Measurements from ENCODE around the gene ESRRB.

The ESRRB gene

GRCh38 chr14:76413962-76414600 lies 38.1 kb downstream of the ESRRB start:
- no peak for TF ChIP-seq CTCF (IDR thresholded peaks at IDR 0.05; ENCODE audit: low read length, missing control alignments)
- H3K4me3 ChIP-seq (replicated peaks; ENCODE audit: low read depth, low read length) = no peak overlapping the region
- DNase-seq (ENCODE audit: low read depth) = no peak

GRCh38 chr14:76419399-76419798 lies 43.5 kb downstream of the ESRRB start:
- no peak for TF ChIP-seq CTCF (IDR thresholded peaks at IDR 0.05; ENCODE audit: low read length, missing control alignments)
- H3K4me3 ChIP-seq (replicated peaks; ENCODE audit: low read depth, low read length) = no peak overlapping the region
- no peak for DNase-seq (ENCODE audit: low read depth)

GRCh38 chr14:76420827-76421226 lies 44.9 kb downstream of the ESRRB start:
- H3K4me3 ChIP-seq (replicated peaks; ENCODE audit: low read depth, low read length) = no peak overlapping the region
- no peak for TF ChIP-seq CTCF (IDR thresholded peaks at IDR 0.05; ENCODE audit: low read length, missing control alignments)
- no peak for DNase-seq (ENCODE audit: low read depth)

- DNase-seq (ENCODE audit: low read depth) = no peak
- no peak overlapping the region for H3K4me3 ChIP-seq (replicated peaks; ENCODE audit: low read depth, low read length)
- no peak for TF ChIP-seq CTCF (IDR thresholded peaks at IDR 0.05; ENCODE audit: low read length, missing control alignments)
These were observed 45.7 kb downstream of the ESRRB start for GRCh38 chr14:76421662-76422061.

GRCh38 chr14:76422662-76423061 lies 46.7 kb downstream of the ESRRB start:
- no peak overlapping the region for H3K4me3 ChIP-seq (replicated peaks; ENCODE audit: low read depth, low read length)
- no peak for TF ChIP-seq CTCF (IDR thresholded peaks at IDR 0.05; ENCODE audit: low read length, missing control alignments)

GRCh38 chr14:76423534-76423933 lies 47.6 kb downstream of the ESRRB start:
- no peak overlapping the region for H3K4me3 ChIP-seq (replicated peaks; ENCODE audit: low read depth, low read length)
- DNase-seq (ENCODE audit: low read depth) = no peak
- no peak for TF ChIP-seq CTCF (IDR thresholded peaks at IDR 0.05; ENCODE audit: low read length, missing control alignments)

More at GRCh38 chr14:76422662-76423061, 46.7 kb downstream of the ESRRB start:
- no peak for DNase-seq (ENCODE audit: low read depth)

- no peak for DNase-seq (ENCODE audit: low read depth)
- no peak overlapping the region for H3K4me3 ChIP-seq (replicated peaks; ENCODE audit: low read depth, low read length)
- no peak for TF ChIP-seq CTCF (IDR thresholded peaks at IDR 0.05; ENCODE audit: low read length, missing control alignments)
These were observed 48.4 kb downstream of the ESRRB start for GRCh38 chr14:76424359-76424758.

Data from fibroblast of pulmonary artery (primary cell).